ENCODE measurements around the gene MINDY3. TPM values are rescaled to one million over a fixed set of nuclear protein-coding genes. Genes with fewer than 3 reads are reported as not detected.

The MINDY3 gene
- total RNA-seq, 2 donors from 2014 or later, result 19.0 to 20.6 TPM

DNA sequence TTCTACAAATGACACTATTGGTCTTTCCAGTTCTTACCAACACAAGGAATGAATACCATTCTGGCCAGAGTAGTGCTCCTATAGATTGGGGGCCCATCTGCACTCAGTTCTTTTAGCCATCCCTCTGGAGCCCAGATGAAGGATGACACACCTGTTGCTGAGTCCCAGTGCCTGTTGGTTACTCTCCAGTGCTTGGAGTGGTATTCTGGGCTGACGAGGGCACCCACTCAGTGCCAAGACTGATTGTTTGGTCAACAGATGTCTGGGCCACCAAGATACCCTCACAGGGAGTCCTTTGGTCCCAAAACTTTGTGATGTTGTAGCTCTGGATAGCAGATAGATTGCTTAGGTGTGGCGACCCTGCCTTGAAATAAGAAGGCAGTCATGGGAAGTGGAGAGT lies 116.9 kb downstream of the MINDY3 start:
- no peak overlapping the region for H3K4me3 Mint-ChIP-seq
- H3K4me3 ChIP-seq (ENCODE audit: low read length), result no peak overlapping the region
- no peak overlapping the region for H3K27ac ChIP-seq (ENCODE audit: low read depth, low read length)
- H3K36me3 ChIP-seq (ENCODE audit: control insufficient read depth, insufficient read depth, low read length), result no peaks in the 10 kb centered on the region
- no peaks in the 10 kb centered on the region for H3K27me3 ChIP-seq (ENCODE audit: control insufficient read depth, insufficient read depth, low read length, poor library complexity, severe bottlenecking)
- TF ChIP-seq, protein P1, sequence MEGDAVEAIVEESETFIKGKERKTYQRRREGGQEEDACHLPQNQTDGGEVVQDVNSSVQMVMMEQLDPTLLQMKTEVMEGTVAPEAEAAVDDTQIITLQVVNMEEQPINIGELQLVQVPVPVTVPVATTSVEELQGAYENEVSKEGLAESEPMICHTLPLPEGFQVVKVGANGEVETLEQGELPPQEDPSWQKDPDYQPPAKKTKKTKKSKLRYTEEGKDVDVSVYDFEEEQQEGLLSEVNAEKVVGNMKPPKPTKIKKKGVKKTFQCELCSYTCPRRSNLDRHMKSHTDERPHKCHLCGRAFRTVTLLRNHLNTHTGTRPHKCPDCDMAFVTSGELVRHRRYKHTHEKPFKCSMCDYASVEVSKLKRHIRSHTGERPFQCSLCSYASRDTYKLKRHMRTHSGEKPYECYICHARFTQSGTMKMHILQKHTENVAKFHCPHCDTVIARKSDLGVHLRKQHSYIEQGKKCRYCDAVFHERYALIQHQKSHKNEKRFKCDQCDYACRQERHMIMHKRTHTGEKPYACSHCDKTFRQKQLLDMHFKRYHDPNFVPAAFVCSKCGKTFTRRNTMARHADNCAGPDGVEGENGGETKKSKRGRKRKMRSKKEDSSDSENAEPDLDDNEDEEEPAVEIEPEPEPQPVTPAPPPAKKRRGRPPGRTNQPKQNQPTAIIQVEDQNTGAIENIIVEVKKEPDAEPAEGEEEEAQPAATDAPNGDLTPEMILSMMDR (conservative IDR thresholded peaks at IDR 0.05), result no peak
- no peaks in the 10 kb centered on the region for H3K9me3 ChIP-seq (ENCODE audit: control insufficient read depth, low read length)
- peaks cover 3% of the 10 kb centered on the region for H3K4me1 ChIP-seq (ENCODE audit: control insufficient read depth, insufficient read depth, low read length)
- H3K27ac Mint-ChIP-seq, result no peak overlapping the region
- 91 to 100% methylated on average over 2 of the region's 2 CpGs for WGBS, 2 experiments (ENCODE audit: insufficient coverage in 1 of 2, insufficient read length in 1 of 2)
- no peaks in the 10 kb centered on the region for H3K9me3 Mint-ChIP-seq
- H3K4me1 Mint-ChIP-seq, result peaks cover 11% of the 10 kb centered on the region
- H3K36me3 Mint-ChIP-seq (ENCODE audit: low read depth), result no peaks in the 10 kb centered on the region
- H3K9ac ChIP-seq (ENCODE audit: extremely low read depth, low read length, poor library complexity, severe bottlenecking), result no peak overlapping the region
- no peak for DNase-seq
- H3K27me3 Mint-ChIP-seq (ENCODE audit: insufficient read depth), result no peaks in the 10 kb centered on the region

DNA sequence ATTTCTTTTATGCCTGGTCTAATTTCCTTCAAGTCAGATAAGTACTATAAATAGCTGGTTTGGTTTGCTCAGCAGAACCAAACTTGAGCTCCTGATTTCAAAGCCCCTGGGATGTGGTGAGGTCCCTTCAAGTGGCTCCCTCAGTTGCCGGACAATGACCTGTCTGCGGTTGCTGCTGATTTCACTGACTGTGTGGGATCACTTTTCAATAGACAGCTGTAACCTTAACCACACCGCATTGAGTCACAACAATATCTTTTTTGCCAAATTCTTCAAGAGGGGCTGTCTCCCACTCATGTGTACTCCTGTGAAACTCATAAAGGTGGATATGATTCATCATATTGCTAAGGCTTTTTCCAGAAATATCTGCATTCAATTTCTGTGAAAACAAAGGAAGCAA lies 117.5 kb downstream of the MINDY3 start:
- no peaks in the 10 kb centered on the region for H3K9me3 Mint-ChIP-seq
- H3K27ac Mint-ChIP-seq, result no peak overlapping the region
- Histone ChIP-seq H3K27ac (ENCODE audit: low read depth, low read length) (no peak overlapping the region), H3K36me3 (ENCODE audit: control insufficient read depth, insufficient read depth, low read length) (no peaks in the 10 kb centered on the region), H3K4me3 (ENCODE audit: low read length) (no peak overlapping the region), H3K9ac (ENCODE audit: extremely low read depth, low read length, poor library complexity, severe bottlenecking) (no peak overlapping the region), H3K4me1 (ENCODE audit: control insufficient read depth, insufficient read depth, low read length) (peaks cover 3% of the 10 kb centered on the region), H3K9me3 (ENCODE audit: control insufficient read depth, low read length) (no peaks in the 10 kb centered on the region), H3K27me3 (ENCODE audit: control insufficient read depth, insufficient read depth, low read length, poor library complexity, severe bottlenecking) (no peaks in the 10 kb centered on the region)
- no peaks in the 10 kb centered on the region for H3K27me3 Mint-ChIP-seq (ENCODE audit: insufficient read depth)
- H3K36me3 Mint-ChIP-seq (ENCODE audit: low read depth), result no peaks in the 10 kb centered on the region
- 93 to 100% methylated on average over 2 to 3 of the region's 3 CpGs for WGBS, 2 experiments (ENCODE audit: insufficient coverage in 1 of 2, insufficient read length in 1 of 2)
- no peak for DNase-seq
- H3K4me1 Mint-ChIP-seq, result peaks cover 11% of the 10 kb centered on the region
- TF ChIP-seq, protein P1 (conservative IDR thresholded peaks at IDR 0.05), result no peak
- H3K4me3 Mint-ChIP-seq, result no peak overlapping the region

DNA sequence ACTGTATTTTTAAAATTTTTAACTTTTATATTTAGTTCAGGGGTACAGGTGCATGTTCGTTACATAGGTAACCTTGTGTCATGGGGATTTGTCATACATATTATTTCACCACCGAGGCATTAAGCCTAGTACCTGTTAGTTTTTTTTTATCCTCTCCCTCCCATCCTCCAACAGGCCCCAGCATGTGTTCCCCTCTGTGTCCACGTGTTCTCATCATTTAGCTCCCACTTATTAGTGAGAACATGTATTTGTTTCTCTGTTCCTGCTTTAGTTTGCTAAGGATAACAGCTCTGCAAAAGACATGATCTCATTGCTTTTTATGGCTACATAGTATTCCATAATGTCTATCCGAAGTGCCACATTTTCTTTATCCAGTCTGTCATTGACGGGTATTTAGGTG lies 118.2 kb downstream of the MINDY3 start:
- TF ChIP-seq, protein P1 (conservative IDR thresholded peaks at IDR 0.05), result no peak

More for the DNA sequence above, 118.2 kb downstream of the MINDY3 start:
- H3K4me1 ChIP-seq (ENCODE audit: control insufficient read depth, insufficient read depth, low read length), result no peaks in the 10 kb centered on the region
- no peak for DNase-seq
- Mint-ChIP-seq H3K9me3 (no peaks in the 10 kb centered on the region), H3K4me3 (no peak overlapping the region), H3K4me1 (peaks cover 8% of the 10 kb centered on the region), H3K27ac (no peak overlapping the region), H3K27me3 (ENCODE audit: insufficient read depth) (no peaks in the 10 kb centered on the region), H3K36me3 (ENCODE audit: low read depth) (no peaks in the 10 kb centered on the region)
- no peaks in the 10 kb centered on the region for H3K36me3 ChIP-seq (ENCODE audit: control insufficient read depth, insufficient read depth, low read length)
- H3K9ac ChIP-seq (ENCODE audit: extremely low read depth, low read length, poor library complexity, severe bottlenecking), result no peak overlapping the region
- no peak overlapping the region for H3K27ac ChIP-seq (ENCODE audit: low read depth, low read length)
- no peaks in the 10 kb centered on the region for H3K9me3 ChIP-seq (ENCODE audit: control insufficient read depth, low read length)
- no peak overlapping the region for H3K4me3 ChIP-seq (ENCODE audit: low read length)
- WGBS, 2 experiments (ENCODE audit: insufficient coverage in 1 of 2, insufficient read length in 1 of 2), result 59 to 83% methylated on average over 2 to 4 of the region's 5 CpGs
- no peaks in the 10 kb centered on the region for H3K27me3 ChIP-seq (ENCODE audit: control insufficient read depth, insufficient read depth, low read length, poor library complexity, severe bottlenecking)

Data from endodermal cell (in vitro differentiated cells).